Vagina (tissue), 2 donors: ENCODE results near the gene RYR2.

ENCODE experiments used
- POLR2A ChIP-seq, 2 donors: fragments of 450-650 bp; IDR thresholded peaks; one replicate each; pipeline ENCODE4 v1.6.1; 2017; ENCODE audit warnings: antibody characterized with exemption in 2 of 2, mild to moderate bottlenecking in 2 of 2, moderate library complexity in 2 of 2
- POLR2AphosphoS5 ChIP-seq, 2 donors: sonication (generic); formaldehyde crosslinking; IDR thresholded peaks; one replicate each; pipeline ENCODE4 v1.9.0; 2017; ENCODE audit warnings: antibody characterized with exemption in 2 of 2, mild to moderate bottlenecking in 2 of 2, low read depth in 1 of 2; ENCODE audit not compliant: insufficient read depth in 1 of 2
- TF ChIP-seq, protein P1 (sequence below), 3 experiments: fragments of 450-650 bp in 2 of 3; fragments of 200-600 bp in 1 of 3; sonication (generic) in 1 of 3; IDR thresholded peaks; one replicate each; pipeline ENCODE4 v1.5.1; 2017 to 2019; ENCODE audit warnings: antibody characterized with exemption in 3 of 3, mild to moderate bottlenecking in 2 of 3, moderate library complexity in 2 of 3

DNA sequence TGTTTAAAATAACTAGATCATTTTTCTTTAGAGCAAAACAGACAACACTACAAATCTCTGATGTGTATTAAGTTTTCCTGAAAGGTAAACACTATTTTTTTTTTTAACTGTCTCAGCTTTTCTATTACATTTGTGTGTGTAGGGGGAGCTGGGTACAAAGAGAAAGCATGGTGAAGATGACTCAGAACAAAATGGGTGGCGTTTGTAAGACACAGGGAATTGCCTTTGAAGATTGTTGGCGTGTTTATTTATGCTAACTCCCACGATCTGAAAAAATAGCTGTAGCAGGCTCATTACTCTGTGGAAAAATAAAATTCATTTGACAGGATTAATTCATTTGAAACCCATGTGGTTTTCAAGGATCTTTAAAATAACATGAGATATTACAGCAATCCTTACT is 285.1 kb downstream of the RYR2 start:
- TF ChIP-seq, protein P1, sequence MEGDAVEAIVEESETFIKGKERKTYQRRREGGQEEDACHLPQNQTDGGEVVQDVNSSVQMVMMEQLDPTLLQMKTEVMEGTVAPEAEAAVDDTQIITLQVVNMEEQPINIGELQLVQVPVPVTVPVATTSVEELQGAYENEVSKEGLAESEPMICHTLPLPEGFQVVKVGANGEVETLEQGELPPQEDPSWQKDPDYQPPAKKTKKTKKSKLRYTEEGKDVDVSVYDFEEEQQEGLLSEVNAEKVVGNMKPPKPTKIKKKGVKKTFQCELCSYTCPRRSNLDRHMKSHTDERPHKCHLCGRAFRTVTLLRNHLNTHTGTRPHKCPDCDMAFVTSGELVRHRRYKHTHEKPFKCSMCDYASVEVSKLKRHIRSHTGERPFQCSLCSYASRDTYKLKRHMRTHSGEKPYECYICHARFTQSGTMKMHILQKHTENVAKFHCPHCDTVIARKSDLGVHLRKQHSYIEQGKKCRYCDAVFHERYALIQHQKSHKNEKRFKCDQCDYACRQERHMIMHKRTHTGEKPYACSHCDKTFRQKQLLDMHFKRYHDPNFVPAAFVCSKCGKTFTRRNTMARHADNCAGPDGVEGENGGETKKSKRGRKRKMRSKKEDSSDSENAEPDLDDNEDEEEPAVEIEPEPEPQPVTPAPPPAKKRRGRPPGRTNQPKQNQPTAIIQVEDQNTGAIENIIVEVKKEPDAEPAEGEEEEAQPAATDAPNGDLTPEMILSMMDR (IDR thresholded peaks at IDR 0.05), result no peak
- TF ChIP-seq POLR2A (IDR thresholded peaks at IDR 0.05), result no peak
- TF ChIP-seq POLR2AphosphoS5 (IDR thresholded peaks at IDR 0.05; ENCODE audit: insufficient read depth in 1 of 2, low read depth in 1 of 2), result no peak
